ENCODE measurements around the gene PTPRG. TPM values are rescaled to one million over a fixed set of nuclear protein-coding genes. Genes with fewer than 3 reads are reported as not detected.

PTPRG gene
- total and polyA plus RNA-seq, 2 donors (not counting 3 experiments of a cell fraction or from before 2014, with no cell fraction given), result 8.9 to 39.1 TPM

GRCh38 chr3:62318752-62319569, 757.6 kb downstream of the PTPRG start:
- peak; percentile 83 for FAIRE-seq
- no peaks in the 10 kb centered on the region for H3K27me3 ChIP-seq (ENCODE audit: control insufficient read depth in 2 of 2, insufficient read depth in 2 of 2, low read length in 2 of 2)
- no peaks in the 10 kb centered on the region for H3K9me3 ChIP-seq (replicated peaks; ENCODE audit: control insufficient read depth, insufficient read depth, low read length)
- peaks cover 9% of the 10 kb centered on the region for H3K4me1 ChIP-seq (ENCODE audit: control insufficient read depth, extremely low read depth, insufficient read depth, low read length)
- peak; percentile 81 for DNase-seq (ENCODE audit: low read depth, low spot score)
- ChIA-PET POLR2A (no interaction called here), CTCF (interaction anchor here (1.0 to 1.5 kb wide), 4 partner anchors 9 to 17 kb away, joined by 3 to 8 read pairs (median 4); no protein-coding TSS in a partner anchor)
- H3K9ac ChIP-seq (replicated peaks; ENCODE audit: extremely low read depth, insufficient read depth, low read length), result peak overlapping the region; percentile 62
- H3K79me2 ChIP-seq (ENCODE audit: control insufficient read depth, insufficient read depth, low read length), result no peaks in the 10 kb centered on the region
- H4K20me1 ChIP-seq (replicated peaks; ENCODE audit: control insufficient read depth, extremely low read depth, insufficient read depth, low read length), result no peaks in the 10 kb centered on the region
- no peaks in the 10 kb centered on the region for H3K36me3 ChIP-seq (ENCODE audit: control insufficient read depth in 2 of 2, extremely low read depth in 1 of 2, insufficient read depth in 2 of 2, low read length in 2 of 2)
- peak overlapping the region; percentile 92 for H3K4me2 ChIP-seq (ENCODE audit: insufficient read depth, low read length)
- dilution Hi-C loops (cut with MboI; ENCODE audit: extremely low pct_ligation_motif_present, low sequenced_read_pairs), result no loop called here
- intact Hi-C loops (cut with micrococcal nuclease), result loop anchor here (1.0 to 5.0 kb wide), 5 partner anchors 8 to 758 kb away; partner anchors contain the start of gene PTPRG
- no peak for TF ChIP-seq MYC (IDR thresholded peaks at IDR 0.05; ENCODE audit: low read depth, low read length)
- TF ChIP-seq JUN (IDR thresholded peaks at IDR 0.05; ENCODE audit: borderline replicate concordance, insufficient read depth, insufficient read length, low read depth), result peak; percentile 65
- peak; percentile 52 for TF ChIP-seq POLR2AphosphoS5 (IDR thresholded peaks at IDR 0.05; ENCODE audit: insufficient read depth, low read depth, low read length)
- TF ChIP-seq MAX (IDR thresholded peaks at IDR 0.05; ENCODE audit: insufficient read depth, insufficient read length), result peak; percentile 19
- H3K27ac ChIP-seq (ENCODE audit: insufficient read depth, low read depth, low read length), result peak overlapping the region; percentile 39
- no peaks in the 10 kb centered on the region for H3K9me1 ChIP-seq (replicated peaks; ENCODE audit: control insufficient read depth, extremely low read depth, insufficient read depth, low read length)
- BruUV-seq (replicated peaks), result TSS peak; percentile 44
- H2AFZ ChIP-seq (ENCODE audit: low read depth, low read length), result peak overlapping the region; percentile 99
- peak overlapping the region; percentile 71 to 85 (median 81) for H3K4me3 ChIP-seq (replicated peaks in 1 of 3; ENCODE audit: insufficient read depth in 1 of 3, low read depth in 1 of 3, low read length in 3 of 3)

GRCh38 chr3:62319570-62320243, 758.3 kb downstream of the PTPRG start:
- intact Hi-C loops (cut with micrococcal nuclease), result loop anchor here (1.0 to 5.0 kb wide), 5 partner anchors 8 to 758 kb away; partner anchors contain the start of gene PTPRG

More at GRCh38 chr3:62319570-62320243, 758.3 kb downstream of the PTPRG start:
- DNase-seq (ENCODE audit: low read depth, low spot score), result no peak
- Histone ChIP-seq H3K9me3 (replicated peaks; ENCODE audit: control insufficient read depth, insufficient read depth, low read length) (no peaks in the 10 kb centered on the region), H3K27me3 (ENCODE audit: control insufficient read depth in 2 of 2, insufficient read depth in 2 of 2, low read length in 2 of 2) (no peaks in the 10 kb centered on the region), H3K36me3 (ENCODE audit: control insufficient read depth in 2 of 2, extremely low read depth in 1 of 2, insufficient read depth in 2 of 2, low read length in 2 of 2) (no peaks in the 10 kb centered on the region), H3K4me3 (replicated peaks in 1 of 3; ENCODE audit: insufficient read depth in 1 of 3, low read depth in 1 of 3, low read length in 3 of 3) (peak overlapping the region in 1 of 3 experiments; percentile 85), H3K4me1 (ENCODE audit: control insufficient read depth, extremely low read depth, insufficient read depth, low read length) (peaks cover 9% of the 10 kb centered on the region), H3K9ac (replicated peaks; ENCODE audit: extremely low read depth, insufficient read depth, low read length) (no peak overlapping the region), H3K27ac (ENCODE audit: insufficient read depth, low read depth, low read length) (no peak overlapping the region), H3K79me2 (ENCODE audit: control insufficient read depth, insufficient read depth, low read length) (no peaks in the 10 kb centered on the region), H2AFZ (ENCODE audit: low read depth, low read length) (no peak overlapping the region), H3K4me2 (ENCODE audit: insufficient read depth, low read length) (no peak overlapping the region), H3K9me1 (replicated peaks; ENCODE audit: control insufficient read depth, extremely low read depth, insufficient read depth, low read length) (no peaks in the 10 kb centered on the region), H4K20me1 (replicated peaks; ENCODE audit: control insufficient read depth, extremely low read depth, insufficient read depth, low read length) (no peaks in the 10 kb centered on the region)
- ChIA-PET POLR2A (no interaction called here), CTCF (interaction anchor here (1.0 to 1.2 kb wide), 2 partner anchors 8 to 12 kb away, joined by 3 to 8 read pairs; no protein-coding TSS in a partner anchor)
- FAIRE-seq, result no peak
- no TSS peak for BruUV-seq (replicated peaks)
- no peak for TF ChIP-seq EZH2 (IDR thresholded peaks at IDR 0.05; ENCODE audit: borderline replicate concordance, low read depth, low read length, severe bottlenecking)
- no peak for TF ChIP-seq GATA2 (IDR thresholded peaks at IDR 0.05; ENCODE audit: insufficient read depth, insufficient read length, low read depth, low read length)
- TF ChIP-seq POLR2AphosphoS5 (IDR thresholded peaks at IDR 0.05; ENCODE audit: insufficient read depth, low read depth, low read length), result no peak
- TF ChIP-seq POLR2A (IDR thresholded peaks at IDR 0.05; ENCODE audit: low read depth, low read length), result no peak
- no peak for TF ChIP-seq CTCF (IDR thresholded peaks at IDR 0.05; ENCODE audit: extremely low read depth in 1 of 2, insufficient read depth in 1 of 2, low read depth in 1 of 2, low read length in 2 of 2)
- no peak for TF ChIP-seq FOS (IDR thresholded peaks at IDR 0.05; ENCODE audit: borderline replicate concordance, insufficient read depth, low read length)
- no peak for TF ChIP-seq MAX (IDR thresholded peaks at IDR 0.05; ENCODE audit: insufficient read depth, insufficient read length)
- dilution Hi-C loops (cut with MboI; ENCODE audit: extremely low pct_ligation_motif_present, low sequenced_read_pairs), result no loop called here
